Posterior cingulate gyrus (tissue), 11 donors: ENCODE results near the gene UGT2B15.
"Not testable (repeated sequence)": the region's sequence is repeated elsewhere in the genome, so short reads cannot be mapped to it uniquely, and the experiment has no call there.

ENCODE experiments used
- DNase-seq, 10 donors: peaks; one replicate each; pipeline versions ENCODE4 v3.0.0 to v3.0.0-alpha.2; 2020 to 2021; ENCODE audit warnings: mixed read lengths in 3 of 10
- intact Hi-C: fragments of 100-400 bp; cut with DNase I; formaldehyde crosslinking; loops from one replicate; pipeline ENCODE4 v1.15.1; 2023

UGT2B15 gene

DNA sequence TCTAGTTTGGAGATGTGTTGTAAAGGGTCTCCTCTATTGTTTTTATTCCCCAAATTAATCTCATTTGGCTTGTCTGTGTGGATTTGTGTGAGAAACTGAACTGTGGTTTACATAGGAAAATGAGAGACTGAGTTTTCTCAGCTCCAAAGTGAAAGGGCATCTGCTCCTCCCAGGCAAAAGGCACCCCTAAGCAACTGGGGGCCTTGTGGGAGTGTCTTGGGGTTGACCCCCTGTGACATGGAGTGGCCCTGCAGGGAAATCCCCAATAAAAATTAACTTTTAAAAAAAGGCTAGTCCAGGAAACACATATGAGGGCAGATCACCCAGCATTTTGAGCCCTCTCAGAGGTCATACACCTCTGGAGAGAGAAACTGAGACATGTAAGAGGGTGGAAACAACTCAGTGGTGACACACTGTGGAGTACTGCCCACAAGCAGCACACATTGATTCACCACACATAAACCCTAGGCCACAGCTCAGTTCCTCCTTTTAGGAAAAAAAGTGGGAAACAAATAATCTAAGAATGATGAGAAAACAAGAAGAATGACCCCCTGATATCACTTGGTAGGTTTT lies 13.3 kb downstream of the UGT2B15 start:
- intact Hi-C loops: not testable (repeated sequence)
- peak in 1 of 10 donors; percentile 37 for DNase-seq

GRCh38 chr4:68656445-68656973 lies 13.9 kb downstream of the UGT2B15 start:
- DNase-seq: not testable (repeated sequence)

GRCh38 chr4:68655764-68656444 lies 14.5 kb downstream of the UGT2B15 start:
- intact Hi-C loops: no loop called here
- no peak for DNase-seq

More at GRCh38 chr4:68656445-68656973, 13.9 kb downstream of the UGT2B15 start:
- intact Hi-C loops: not testable (repeated sequence)

- intact Hi-C loops: no loop called here
- no peak for DNase-seq
These were observed 15.3 kb downstream of the UGT2B15 start for GRCh38 chr4:68654946-68655721.

GRCh38 chr4:68651932-68652331 lies 18.5 kb downstream of the UGT2B15 start:
- DNase-seq: no peak
- intact Hi-C loops: no loop called here

GRCh38 chr4:68630371-68630770 lies 40.1 kb downstream of the UGT2B15 start:
- intact Hi-C loops: no loop called here
- no peak for DNase-seq

DNA sequence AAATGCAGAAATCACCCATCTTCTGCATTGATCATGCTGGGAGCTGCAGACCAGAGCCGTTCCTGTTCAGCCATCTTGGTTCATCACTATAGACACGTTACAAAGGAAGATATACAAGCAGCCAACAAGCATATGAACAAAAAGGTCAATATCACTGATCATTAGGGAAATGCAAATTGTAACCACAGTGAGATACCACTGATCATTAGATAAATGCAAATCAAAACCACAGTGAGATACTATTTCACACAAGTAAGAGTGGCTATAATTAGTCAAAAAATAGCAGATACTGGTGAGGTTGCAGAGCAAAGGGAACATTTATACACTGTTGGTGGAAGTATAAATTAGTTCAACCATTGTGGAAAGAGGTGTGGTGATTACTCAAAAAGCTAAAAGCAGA lies 47.7 kb downstream of the UGT2B15 start:
- DNase-seq, intact Hi-C loops: not testable (repeated sequence)

- intact Hi-C loops: no loop called here
- no peak for DNase-seq
These were observed 53.3 kb downstream of the UGT2B15 start for GRCh38 chr4:68617003-68617698.

- DNase-seq: no peak
- intact Hi-C loops: no loop called here
These were observed 54.6 kb downstream of the UGT2B15 start for GRCh38 chr4:68615699-68616422.

GRCh38 chr4:68613752-68614151 lies 56.7 kb downstream of the UGT2B15 start:
- intact Hi-C loops: no loop called here
- DNase-seq: no peak

DNA sequence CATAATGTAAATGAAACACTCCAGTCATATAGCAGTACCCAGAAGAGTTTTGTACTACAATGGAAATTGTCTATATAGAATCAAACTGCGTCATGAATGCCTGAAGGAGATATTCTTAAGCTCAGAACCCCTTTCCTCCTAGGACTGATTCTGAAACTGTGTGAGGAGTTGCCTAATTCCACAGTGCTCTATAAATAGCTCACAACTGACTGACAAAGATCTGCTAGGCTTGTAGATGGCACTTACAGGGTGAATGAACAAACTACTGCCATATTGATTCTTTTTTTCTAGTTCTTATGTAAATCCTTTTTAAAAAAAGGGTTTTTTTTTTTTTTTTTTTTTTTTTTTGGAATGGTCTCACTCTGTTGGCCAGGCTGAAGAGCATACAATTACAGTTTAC lies 64.2 kb downstream of the UGT2B15 start:
- intact Hi-C loops: no loop called here
- no peak for DNase-seq

- intact Hi-C loops: no loop called here
- DNase-seq: no peak
These were observed 71.3 kb downstream of the UGT2B15 start for GRCh38 chr4:68599150-68599549.

DNA sequence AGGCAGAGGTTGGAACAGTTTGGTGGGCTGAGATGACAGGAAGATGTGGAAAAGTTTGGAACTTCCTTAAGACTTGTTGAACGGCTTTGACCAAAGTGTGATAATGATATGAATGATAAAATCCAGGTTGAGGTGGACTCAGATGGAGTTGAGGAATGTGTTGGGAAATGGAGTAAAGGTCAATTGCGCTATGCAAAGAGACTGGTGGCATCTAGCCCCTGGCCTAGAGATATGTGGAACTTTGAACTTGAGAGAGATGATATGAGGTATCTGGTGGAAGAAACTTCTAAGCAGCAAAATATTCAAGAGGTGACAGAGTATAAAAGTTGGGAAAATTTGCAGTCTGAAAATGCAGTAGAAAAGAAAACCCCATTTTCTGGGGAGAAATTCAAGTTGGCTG lies 73.0 kb downstream of the UGT2B15 start:
- DNase-seq: no peak
- intact Hi-C loops: no loop called here
